GM12878 (cell line): ENCODE data around the gene BCAP29. TPM values are rescaled to one million over a fixed set of nuclear protein-coding genes. Genes with fewer than 3 reads are reported as not detected.

Experiments used
- ATAC-seq: fragments of 200-7000 bp; cut with Tn5 transposase; 3 replicates; pipeline ENCODE4 v1.9.1; 2020; ENCODE audit warnings: mild to moderate bottlenecking, moderate library complexity
- BruUV-seq: library from RNA; stranded (reverse); fragments of 400-500 nt; replicated peaks from 2 replicates; lab custom pipeline; 2021; lab: Mats Ljungman, UMichigan
- CTCF ChIA-PET: fragments of 300-600 bp; sonication (Branson Sonifier 250); formaldehyde crosslinking; extraction: SDS; loops from one replicate; lab custom pipeline; 2021; ENCODE audit warnings: inconsistent platforms; lab: Yijun Ruan, JAX
- POLR2A ChIA-PET: fragments of 350-600 bp; formaldehyde crosslinking; extraction: SDS; loops from one replicate; lab custom pipeline; 2021; ENCODE audit warnings: inconsistent platforms; lab: Charles Lee
- RAD21 ChIA-PET: fragments of 300-600 bp; sonication (Branson Sonifier 250); formaldehyde crosslinking; loops from one replicate; lab custom pipeline; 2023; ENCODE audit warnings: antibody characterized with exemption; ENCODE audit not compliant: unreplicated experiment; lab: Charles Lee
- SMC1A ChIA-PET: fragments of 300-600 bp; sonication (Branson Sonifier 250); formaldehyde crosslinking; loops from one replicate; lab custom pipeline; 2023; ENCODE audit not compliant: unreplicated experiment, uncharacterized antibody; lab: Charles Lee
- DNase-seq: peaks from one replicate; pipeline ENCODE4 v3.0.0-alpha.2; 2011; ENCODE audit warnings: low read depth, low spot score
- FAIRE-seq: peaks from 3 replicates; lab custom pipeline; 2011; peaks lifted over from hg19 to GRCh38; lab: Jason Lieb, UNC
- H2AFZ ChIP-seq: 2 replicates; pipeline ENCODE4 v1.6.0; 2011; ENCODE audit warnings: low read depth, low read length, control low read depth; ENCODE audit not compliant: control insufficient read depth
- H3K27ac ChIP-seq: 2 replicates; pipeline ENCODE4 v1.5.1; 2011; ENCODE audit warnings: control low read depth; ENCODE audit not compliant: control insufficient read depth, insufficient read depth
- H3K27me3 ChIP-seq, 2 experiments: replicated peaks in 1 of 2; 2 replicates each; pipeline versions ENCODE4 v1.6.0 to v1.6.1; 2011; ENCODE audit warnings: low read length in 1 of 2; ENCODE audit not compliant: control insufficient read depth in 2 of 2, insufficient read depth in 2 of 2
- H3K36me3 ChIP-seq, 2 experiments: 2 replicates each; pipeline ENCODE4 v1.5.1; 2011; ENCODE audit warnings: low read length in 1 of 2; ENCODE audit not compliant: control insufficient read depth in 2 of 2, insufficient read depth in 2 of 2
- H3K4me1 ChIP-seq: 2 replicates; pipeline ENCODE4 v1.6.1; 2011; ENCODE audit warnings: mild to moderate bottlenecking, low read length, moderate library complexity, mixed read lengths; ENCODE audit not compliant: control insufficient read depth, insufficient read depth
- H3K4me2 ChIP-seq: 2 replicates; pipeline ENCODE4 v1.6.0; 2011; ENCODE audit warnings: control low read depth; ENCODE audit not compliant: control insufficient read depth, insufficient read depth
- H3K4me3 ChIP-seq: fragments of 200-600 bp; sonication (generic); 2 replicates; pipeline ENCODE4 v1.5.1; 2016
- H3K79me2 ChIP-seq: 2 replicates; pipeline ENCODE4 v1.6.0; 2011; ENCODE audit warnings: low read length; ENCODE audit not compliant: control insufficient read depth, insufficient read depth
- H3K9ac ChIP-seq: 2 replicates; pipeline ENCODE4 v1.8.0; 2011; ENCODE audit warnings: low read length, control low read depth, mixed read lengths; ENCODE audit not compliant: control insufficient read depth, insufficient read depth
- H3K9me3 ChIP-seq: replicated peaks from 3 replicates; pipeline ENCODE4 v1.5.1; 2011; ENCODE audit warnings: mild to moderate bottlenecking, low read length; ENCODE audit not compliant: control insufficient read depth, insufficient read depth
- H4K20me1 ChIP-seq: 2 replicates; pipeline ENCODE4 v1.6.0; 2011; ENCODE audit not compliant: control insufficient read depth, insufficient read depth
- ATF3 ChIP-seq: IDR thresholded peaks from 2 replicates; pipeline ENCODE4 v1.6.1; 2011; ENCODE audit warnings: low read depth, mild to moderate bottlenecking, low read length, moderate library complexity, borderline replicate concordance; ENCODE audit errors: extremely low read depth
- BHLHE40 ChIP-seq, 2 experiments: fragments of 450-650 bp in 1 of 2; IDR thresholded peaks; 2 replicates each; pipeline ENCODE4 v1.6.1; 2011 to 2017; ENCODE audit warnings: low read depth in 2 of 2, borderline replicate concordance in 1 of 2, improper control_type of control experiment in 1 of 2, low read length in 1 of 2, mild to moderate bottlenecking in 1 of 2
- CTCF ChIP-seq, 3 experiments: IDR thresholded peaks in 2 of 3; conservative IDR thresholded peaks in 1 of 3; 2 replicates each; pipeline ENCODE4 v1.5.1; 2011; ENCODE audit warnings: low read depth in 3 of 3, low read length in 3 of 3, mild to moderate bottlenecking in 3 of 3, control low read depth in 2 of 3, moderate library complexity in 2 of 3, inconsistent platforms in 1 of 3, mixed read lengths in 1 of 3; ENCODE audit not compliant: control insufficient read depth in 2 of 3, insufficient read depth in 1 of 3; ENCODE audit errors: extremely low read depth in 1 of 3
- GATAD2B ChIP-seq: fragments of 450-650 bp; conservative IDR thresholded peaks from 2 replicates; pipeline ENCODE4 v1.6.1; 2017; ENCODE audit warnings: low read depth, mild to moderate bottlenecking, moderate library complexity
- IKZF1 ChIP-seq: fragments of 450-650 bp; conservative IDR thresholded peaks from 2 replicates; pipeline ENCODE4 v1.6.1; 2017; ENCODE audit warnings: antibody characterized with exemption, mild to moderate bottlenecking
- IRF4 ChIP-seq: IDR thresholded peaks from 2 replicates; pipeline ENCODE4 v1.6.1; 2011; ENCODE audit warnings: low read depth, low read length
- JUND ChIP-seq: IDR thresholded peaks from 2 replicates; pipeline ENCODE4 v1.6.1; 2012; ENCODE audit warnings: low read depth, mild to moderate bottlenecking, low read length, improper control_type of control experiment, moderate library complexity
- NFXL1 ChIP-seq: fragments of 450-650 bp; IDR thresholded peaks from 2 replicates; pipeline ENCODE4 v1.6.1; 2017; ENCODE audit warnings: antibody characterized with exemption, mild to moderate bottlenecking, borderline replicate concordance
- NR2C1 ChIP-seq: fragments of 450-650 bp; IDR thresholded peaks from 2 replicates; pipeline ENCODE4 v1.6.1; 2017; ENCODE audit warnings: antibody characterized with exemption, mild to moderate bottlenecking, moderate library complexity
- PRDM15 ChIP-seq: fragments of 450-650 bp; formaldehyde crosslinking; IDR thresholded peaks from 2 replicates; pipeline ENCODE4 v1.4.0; 2020; ENCODE audit warnings: mild to moderate bottlenecking, moderate library complexity
- SIX5 ChIP-seq: IDR thresholded peaks from 2 replicates; pipeline ENCODE4 v1.6.1; 2011; ENCODE audit warnings: mild to moderate bottlenecking, low read depth, low read length, moderate library complexity; ENCODE audit not compliant: severe bottlenecking
- SMC3 ChIP-seq: IDR thresholded peaks from 2 replicates; pipeline ENCODE4 v1.6.1; 2011; ENCODE audit warnings: low read length, improper control_type of control experiment, borderline replicate concordance
- SPI1 ChIP-seq: IDR thresholded peaks from 2 replicates; pipeline ENCODE4 v1.6.1; 2011; ENCODE audit warnings: low read depth, mild to moderate bottlenecking, low read length, moderate library complexity, borderline replicate concordance; ENCODE audit not compliant: insufficient read depth
- TCF7 ChIP-seq: IDR thresholded peaks from 2 replicates; pipeline ENCODE4 v1.6.1; 2014; ENCODE audit warnings: antibody characterized with exemption, borderline replicate concordance
- in situ Hi-C: fragments of 300-500 bp; cut with MboI; formaldehyde crosslinking; loops from 9 replicates; pipeline ENCODE4 v1.14.3; 2018; ENCODE audit warnings: mixed read lengths
- intact Hi-C: fragments of 100-400 bp; cut with micrococcal nuclease; formaldehyde crosslinking; loops from one replicate; pipeline ENCODE4 v1.14.2; 2022; ENCODE audit not compliant: unreplicated experiment
- polyA plus RNA-seq, 11 experiments: library from polyadenylated mRNA; depleted of rRNA in 4 of 11; unstranded in 6 of 11; stranded (reverse) in 5 of 11; fragments of >200 nt; fragmentation: Nextera tagmentation in 4 of 11; fragmentation: Illumina TruSeq in 1 of 11; extraction: Ambion mirVana in 4 of 11; extraction: Trizol in 1 of 11; gene quantifications; 1 replicate in 1 of 11; 2 replicates in 10 of 11; pipeline versions ENCODE4 v1.2.1 to v1.2.3, GENCODE V29; 2011 to 2016; ENCODE audit warnings: inconsistent platforms in 2 of 11, missing spikeins in 2 of 11, low read depth in 1 of 11
- total RNA-seq, 4 experiments: library from RNA; depleted of rRNA in 3 of 4; stranded (reverse); fragments of >200 nt in 3 of 4; fragmentation: Illumina TruSeq in 1 of 4; extraction: Trizol in 1 of 4; gene quantifications; 2 replicates each; pipeline versions ENCODE4 v1.2.1 to v1.2.3, GENCODE V29; 2013 to 2021

Gene BCAP29
- total and polyA plus RNA-seq, 10 of the 15 experiments (the other 5 are each of a cell fraction or from before 2014, with no cell fraction given): 26.5 to 58.5 (median 34.8) TPM

- Histone ChIP-seq H3K27ac (no peak overlapping the region), H3K4me2 (no peak overlapping the region), H4K20me1 (no peaks in the 10 kb centered on the region), H3K4me3 (no peak overlapping the region), H2AFZ (no peak overlapping the region), H3K36me3 (no peaks in the 10 kb centered on the region; a peak in 1 of 4 replicates), H3K79me2 (no peaks in the 10 kb centered on the region), H3K4me1 (no peaks in the 10 kb centered on the region), H3K27me3 (no peaks in the 10 kb centered on the region), H3K9me3 (no peaks in the 10 kb centered on the region), H3K9ac (no peak overlapping the region)
- ChIA-PET RAD21 (no interaction called here), CTCF (no interaction called here), SMC1A (interaction anchor here (0.9 kb wide), 1 partner anchor 71 kb away, joined by 3 read pairs; no protein-coding TSS in a partner anchor), POLR2A (no interaction called here)
- no peak for TF ChIP-seq GATAD2B
- TF ChIP-seq PRDM15 (CRISPR knock-in tag): no peak
- TF ChIP-seq ATF3: no peak
- no peak for TF ChIP-seq CTCF (IDR thresholded peaks at IDR 0.05 in 2 of 3, conservative IDR thresholded peaks at IDR 0.05 in 1 of 3; ENCODE audit: control insufficient read depth in 2 of 3, extremely low read depth in 1 of 3, insufficient read depth in 1 of 3, low read depth in 3 of 3, low read length in 3 of 3)
- no peak for TF ChIP-seq BHLHE40 (IDR thresholded peaks at IDR 0.05; ENCODE audit: borderline replicate concordance in 1 of 2, low read depth in 2 of 2, low read length in 1 of 2)
- TF ChIP-seq JUND: no peak
- TF ChIP-seq IRF4: no peak
- TF ChIP-seq SPI1: no peak
- TF ChIP-seq IKZF1: no peak
- no peak for TF ChIP-seq NFXL1
- no peak for TF ChIP-seq TCF7
- TF ChIP-seq SIX5: no peak
- TF ChIP-seq SMC3: no peak
- TF ChIP-seq NR2C1: no peak
- no TSS peak for BruUV-seq
- in situ Hi-C loops: no loop called here
- no peak for ATAC-seq
- no peak for DNase-seq
- FAIRE-seq: no peak
- intact Hi-C loops: no loop called here
Observed at GRCh38 chr7:107534139-107534538, 45.9 kb upstream of the BCAP29 start.
